IPS-15b (cell line): ENCODE measurements around the gene VPS37C.
"Not testable (repeated sequence)": the region's sequence is repeated elsewhere in the genome, so short reads cannot be mapped to it uniquely, and the experiment has no call there.

ENCODE experiments used
- H3K27me3 ChIP-seq: one replicate; pipeline ENCODE4 v1.6.1; 2013; ENCODE audit warnings: low read length; ENCODE audit not compliant: control insufficient read depth, insufficient read depth
- H3K36me3 ChIP-seq: one replicate; pipeline ENCODE4 v1.6.1; 2013; ENCODE audit warnings: low read length; ENCODE audit not compliant: control insufficient read depth, insufficient read depth
- H3K4me1 ChIP-seq: one replicate; pipeline ENCODE4 v1.6.1; 2013; ENCODE audit warnings: mild to moderate bottlenecking, low read length; ENCODE audit not compliant: control insufficient read depth, insufficient read depth
- H3K4me3 ChIP-seq: one replicate; pipeline ENCODE4 v1.5.1; 2013; ENCODE audit warnings: low read depth, low read length
- H3K9ac ChIP-seq: one replicate; pipeline ENCODE4 v1.6.1; 2013; ENCODE audit warnings: low read depth, mild to moderate bottlenecking, low read length
- H3K9me3 ChIP-seq: one replicate; pipeline ENCODE4 v1.6.1; 2013; ENCODE audit warnings: mild to moderate bottlenecking, low read length; ENCODE audit not compliant: control insufficient read depth, insufficient read depth

The VPS37C gene

DNA sequence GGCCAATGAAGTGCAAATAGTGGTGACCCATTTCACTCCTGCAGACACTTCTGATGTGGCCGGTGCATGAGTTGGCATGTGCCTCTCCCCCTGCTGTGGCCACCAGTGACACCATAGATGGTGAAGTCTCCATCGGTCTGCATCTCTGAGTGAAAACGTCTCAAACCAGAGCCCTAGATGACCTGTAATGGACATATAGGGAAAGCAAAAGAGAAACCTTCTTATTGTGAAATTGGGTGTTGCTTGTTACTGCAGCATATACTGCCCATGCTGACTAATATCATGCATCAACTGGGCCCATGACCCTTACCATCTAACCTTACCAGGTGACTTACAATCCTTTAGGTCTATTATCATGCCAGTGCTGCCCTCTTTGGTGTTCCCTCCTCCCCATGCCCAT, 11.7 kb upstream of the VPS37C start:
- peaks cover 3% of the 10 kb centered on the region for H3K9me3 ChIP-seq
- H3K27me3 ChIP-seq, result no peaks in the 10 kb centered on the region
- H3K4me3 ChIP-seq, result no peak overlapping the region
- H3K9ac ChIP-seq, result no peak overlapping the region
- peaks cover 2% of the 10 kb centered on the region for H3K36me3 ChIP-seq
- no peaks in the 10 kb centered on the region for H3K4me1 ChIP-seq

DNA sequence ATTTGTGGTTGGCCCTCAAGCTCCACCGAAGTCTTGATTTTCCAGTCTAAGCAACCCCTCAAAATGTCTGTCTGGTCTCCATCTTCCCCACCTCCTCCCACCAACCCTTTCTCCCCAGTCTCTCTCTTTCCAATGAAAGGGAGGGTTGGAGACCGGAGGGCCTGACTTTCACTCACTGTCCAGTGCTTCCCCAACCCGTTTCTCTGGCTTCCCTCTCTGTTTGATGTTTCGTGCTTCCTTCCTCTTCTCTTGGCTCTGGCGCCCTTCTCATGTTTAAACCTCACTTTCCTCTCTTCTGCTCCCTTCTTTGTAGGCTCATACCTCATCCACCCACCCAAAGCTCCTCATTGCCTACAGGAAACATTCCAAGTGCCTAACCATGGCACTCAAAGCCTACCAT, 11.1 kb upstream of the VPS37C start:
- H3K27me3 ChIP-seq, result no peaks in the 10 kb centered on the region
- peaks cover 2% of the 10 kb centered on the region for H3K36me3 ChIP-seq
- H3K9ac ChIP-seq, result no peak overlapping the region
- H3K4me3 ChIP-seq, result no peak overlapping the region
- peaks cover 3% of the 10 kb centered on the region for H3K9me3 ChIP-seq
- no peaks in the 10 kb centered on the region for H3K4me1 ChIP-seq

DNA sequence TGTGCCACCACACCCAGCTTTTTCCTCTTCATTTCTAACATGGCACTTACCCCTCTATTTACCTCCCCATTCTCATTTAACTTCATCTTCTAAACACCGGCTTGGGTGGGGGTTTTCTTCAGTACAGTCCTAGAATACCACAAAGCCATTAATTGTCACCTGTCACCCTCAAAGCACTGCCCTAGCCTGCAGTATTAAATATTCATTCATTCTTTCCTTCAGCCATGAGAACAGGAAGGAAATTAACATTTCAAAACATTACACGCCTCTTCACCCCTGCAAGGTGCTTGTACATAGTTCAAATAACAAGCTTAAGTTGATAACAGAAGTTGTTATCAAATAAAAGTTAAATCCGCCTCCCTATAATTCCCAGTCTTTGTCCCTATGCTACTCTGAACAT, 10.7 kb upstream of the VPS37C start:
- Histone ChIP-seq H3K4me3 (no peak overlapping the region), H3K9ac (no peak overlapping the region), H3K9me3 (peaks cover 3% of the 10 kb centered on the region), H3K4me1 (no peaks in the 10 kb centered on the region), H3K36me3 (peaks cover 2% of the 10 kb centered on the region), H3K27me3 (no peaks in the 10 kb centered on the region)

- H3K36me3 ChIP-seq, result peaks cover 2% of the 10 kb centered on the region
Measured at GRCh38 chr11:61170566-61170965, 9.3 kb upstream of the VPS37C start.

GRCh38 chr11:61168800-61169199, 7.6 kb upstream of the VPS37C start:
- no peak overlapping the region for H3K9ac ChIP-seq
- peaks cover 2% of the 10 kb centered on the region for H3K36me3 ChIP-seq
- no peak overlapping the region for H3K4me3 ChIP-seq
- H3K4me1 ChIP-seq, result no peaks in the 10 kb centered on the region
- no peaks in the 10 kb centered on the region for H3K27me3 ChIP-seq
- peaks cover 3% of the 10 kb centered on the region for H3K9me3 ChIP-seq

More at GRCh38 chr11:61170566-61170965, 9.3 kb upstream of the VPS37C start:
- Histone ChIP-seq H3K4me3 (no peak overlapping the region), H3K27me3 (no peaks in the 10 kb centered on the region), H3K9me3 (peaks cover 3% of the 10 kb centered on the region), H3K9ac (no peak overlapping the region), H3K4me1 (no peaks in the 10 kb centered on the region)

- Histone ChIP-seq H3K9ac (no peak overlapping the region), H3K4me3 (no peak overlapping the region), H3K4me1 (no peaks in the 10 kb centered on the region), H3K9me3 (peaks cover 3% of the 10 kb centered on the region), H3K36me3 (peaks cover 2% of the 10 kb centered on the region), H3K27me3 (no peaks in the 10 kb centered on the region)
Measured at GRCh38 chr11:61168042-61168688, 6.9 kb upstream of the VPS37C start.

DNA sequence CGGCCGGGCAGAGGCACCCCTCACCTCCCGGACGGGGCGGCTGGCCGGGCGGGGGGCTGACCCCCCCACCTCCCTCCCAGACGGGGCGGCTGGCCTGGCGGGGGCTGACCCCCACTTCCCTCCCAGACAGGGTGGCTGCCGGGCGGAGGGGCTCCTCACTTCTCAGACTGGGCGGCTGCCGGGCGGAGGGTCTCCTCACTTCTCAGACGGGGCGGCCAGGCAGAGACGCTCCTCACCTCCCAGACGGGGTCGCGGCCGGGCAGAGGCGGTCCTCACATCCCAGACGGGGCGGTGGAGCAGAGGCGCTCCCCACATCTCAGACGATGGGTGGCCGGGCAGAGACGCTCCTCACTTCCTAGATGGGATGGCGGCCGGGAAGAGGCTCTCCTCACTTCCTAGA, 5.1 kb upstream of the VPS37C start:
- not testable (repeated sequence) for H3K27me3 ChIP-seq, H3K4me3 ChIP-seq, H3K36me3 ChIP-seq, H3K4me1 ChIP-seq, H3K9me3 ChIP-seq, H3K9ac ChIP-seq

- not testable (repeated sequence) for H3K4me1 ChIP-seq, H3K4me3 ChIP-seq, H3K36me3 ChIP-seq, H3K9ac ChIP-seq, H3K27me3 ChIP-seq, H3K9me3 ChIP-seq
Measured at GRCh38 chr11:61165785-61166184, 4.6 kb upstream of the VPS37C start.

DNA sequence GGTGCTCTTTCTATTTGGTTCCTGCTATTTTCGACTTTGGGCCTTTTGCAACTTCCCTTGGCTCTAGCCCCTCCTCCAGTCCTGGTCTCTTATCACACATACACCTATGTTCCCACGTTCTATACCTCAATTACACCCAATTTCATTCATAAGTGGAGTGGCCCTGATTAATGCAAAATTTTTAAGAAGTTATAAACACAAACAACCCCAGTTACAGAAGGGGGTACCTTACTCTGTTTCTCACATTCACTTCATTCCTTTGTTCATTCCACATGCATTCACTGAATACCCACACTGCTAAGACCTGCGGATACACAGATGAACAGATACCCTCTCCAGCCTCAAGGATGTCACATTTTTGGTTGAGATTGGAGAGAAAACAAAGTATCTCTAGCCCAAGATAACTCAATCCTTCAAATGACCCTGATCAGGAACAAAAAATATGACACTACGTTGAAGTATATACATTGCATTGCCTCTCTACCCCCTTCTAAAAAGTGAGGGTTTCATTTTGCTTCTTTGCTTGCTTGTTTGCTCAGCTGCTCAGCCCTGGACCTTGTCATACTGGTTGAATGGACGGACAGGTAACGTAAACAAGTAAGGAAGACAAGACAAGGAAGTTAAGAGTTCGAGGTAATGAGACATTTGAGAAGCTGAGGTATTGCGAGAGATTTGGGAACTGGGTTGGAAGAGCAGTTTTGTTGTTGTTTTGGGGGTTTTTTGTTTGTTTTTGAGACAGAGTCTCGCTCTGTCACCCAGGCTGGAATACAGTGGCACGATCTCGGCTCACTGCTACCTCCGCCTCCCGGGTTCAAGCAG, 3.6 kb upstream of the VPS37C start:
- H3K9me3 ChIP-seq, result no peaks in the 10 kb centered on the region
- H3K36me3 ChIP-seq, result no peaks in the 10 kb centered on the region
- no peaks in the 10 kb centered on the region for H3K27me3 ChIP-seq
- H3K9ac ChIP-seq, result no peak overlapping the region
- H3K4me1 ChIP-seq, result peaks cover 2% of the 10 kb centered on the region
- no peak overlapping the region for H3K4me3 ChIP-seq

GRCh38 chr11:61163714-61164605, 2.7 kb upstream of the VPS37C start:
- Histone ChIP-seq H3K36me3 (no peaks in the 10 kb centered on the region), H3K27me3 (no peaks in the 10 kb centered on the region), H3K9ac (no peak overlapping the region), H3K4me3 (no peak overlapping the region), H3K4me1 (peaks cover 2% of the 10 kb centered on the region), H3K9me3 (no peaks in the 10 kb centered on the region)

- no peak overlapping the region for H3K9ac ChIP-seq
- H3K4me3 ChIP-seq, result no peak overlapping the region
- H3K27me3 ChIP-seq, result no peaks in the 10 kb centered on the region
- H3K9me3 ChIP-seq, result no peaks in the 10 kb centered on the region
- H3K36me3 ChIP-seq, result no peaks in the 10 kb centered on the region
- peaks cover 2% of the 10 kb centered on the region for H3K4me1 ChIP-seq
Measured at GRCh38 chr11:61163021-61163420, 1.8 kb upstream of the VPS37C start.
